SJCRH30 (cell line): ENCODE data around the gene CX3CR1. TPM values are rescaled to one million over a fixed set of nuclear protein-coding genes. Genes with fewer than 3 reads are reported as not detected.
"Not testable (repeated sequence)": the region's sequence is repeated elsewhere in the genome, so short reads cannot be mapped to it uniquely, and the experiment has no call there.

Experiments used
- DNase-seq, 2 experiments: peaks; one replicate each; pipeline ENCODE4 v3.0.0-alpha.2; 2015 to 2020
- H3K27ac ChIP-seq: fragments of 250-450 bp; sonication (Bioruptor Pico); 2 replicates; pipeline ENCODE4 v1.5.1; 2020; ENCODE audit warnings: mild to moderate bottlenecking, moderate library complexity
- H3K27me3 ChIP-seq: fragments of 250-450 bp; sonication (Bioruptor Pico); 2 replicates; pipeline ENCODE4 v1.5.1; 2020; ENCODE audit warnings: mild to moderate bottlenecking, moderate library complexity
- H3K36me3 ChIP-seq: fragments of 250-450 bp; sonication (Bioruptor Pico); 2 replicates; pipeline ENCODE4 v1.5.1; 2020; ENCODE audit warnings: mild to moderate bottlenecking, moderate library complexity
- H3K4me1 ChIP-seq: fragments of 250-450 bp; sonication (Bioruptor Pico); 2 replicates; pipeline ENCODE4 v1.5.1; 2020; ENCODE audit warnings: mild to moderate bottlenecking, moderate library complexity
- H3K4me3 ChIP-seq: fragments of 250-450 bp; sonication (Bioruptor Pico); 2 replicates; pipeline ENCODE4 v1.5.1; 2020; ENCODE audit warnings: mild to moderate bottlenecking, moderate library complexity
- H3K9me3 ChIP-seq: fragments of 250-450 bp; sonication (Bioruptor Pico); replicated peaks from 2 replicates; pipeline ENCODE4 v1.5.1; 2020; ENCODE audit warnings: mild to moderate bottlenecking, moderate library complexity
- total RNA-seq: library from RNA; depleted of rRNA; stranded (reverse); fragments of >200 nt; shearing (Covaris generic); gene quantifications from 2 replicates; pipeline ENCODE4 v1.2.3, GENCODE V29; 2014; rRNA removed

CX3CR1 gene
- not detected in 2 replicates for total RNA-seq

- H3K4me3 ChIP-seq: no peak within 1 kb of the TSS
- DNase-seq: no peak
Observed at GRCh38 chr3:39279745-39280517, at the start of gene CX3CR1. TSS of gene CX3CR1 (minus strand) at chr3:39280036. CDS start at chr3:39266509, 13,527 bp downstream.

DNA sequence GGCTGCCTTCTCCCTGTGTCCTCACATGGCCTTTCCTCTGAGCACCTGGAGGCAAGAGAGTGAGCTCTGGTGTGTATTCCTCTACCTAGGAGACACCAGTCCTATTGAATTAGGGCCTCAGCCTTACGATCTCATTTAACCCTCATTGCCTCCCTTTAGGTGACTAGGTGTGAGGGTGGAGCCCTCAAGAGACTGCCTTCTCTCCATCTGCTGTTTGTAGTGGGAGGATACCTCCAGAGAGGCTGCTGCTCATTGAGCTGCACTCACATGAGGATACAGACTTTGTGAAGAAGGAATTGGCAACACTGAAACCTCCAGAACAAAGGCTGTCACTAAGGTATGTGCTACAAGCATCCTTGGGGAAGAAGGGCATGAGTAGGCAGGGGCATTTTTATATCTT lies 49.7 kb upstream of the CX3CR1 start, which contains the start of gene CCR8:
Gene CCR8 (plus strand): TSS at position 217 of the 400 bp plus-strand sequence. CDS start 2,623 bp downstream, outside the sequence.
- DNase-seq: no peak
- no peaks in the 10 kb centered on the region for H3K9me3 ChIP-seq

More at GRCh38 chr3:39279745-39280517, at the start of gene CX3CR1:
- no peaks in the 10 kb centered on the region for H3K9me3 ChIP-seq
- H3K27me3 ChIP-seq: no peaks in the 10 kb centered on the region
- H3K4me1 ChIP-seq: no peaks in the 10 kb centered on the region
- no peak within 1 kb of the TSS for H3K27ac ChIP-seq
- no peaks in the 10 kb centered on the region for H3K36me3 ChIP-seq

GRCh38 chr3:39327746-39328349 lies 48.0 kb upstream of the CX3CR1 start:
- Histone ChIP-seq H3K4me3 (no peak overlapping the region), H3K4me1 (no peaks in the 10 kb centered on the region), H3K27me3 (no peaks in the 10 kb centered on the region), H3K36me3 (no peaks in the 10 kb centered on the region), H3K9me3 (no peaks in the 10 kb centered on the region), H3K27ac (no peak overlapping the region)
- DNase-seq: no peak

More for the DNA sequence above, 49.7 kb upstream of the CX3CR1 start, which contains the start of gene CCR8:
- no peak within 1 kb of the TSS for H3K27ac ChIP-seq
- H3K36me3 ChIP-seq: no peaks in the 10 kb centered on the region
- H3K27me3 ChIP-seq: no peaks in the 10 kb centered on the region
- no peak within 1 kb of the TSS for H3K4me3 ChIP-seq
- no peaks in the 10 kb centered on the region for H3K4me1 ChIP-seq

- H3K4me3 ChIP-seq: no peak overlapping the region
- H3K27me3 ChIP-seq: no peaks in the 10 kb centered on the region
- H3K4me1 ChIP-seq: no peaks in the 10 kb centered on the region
- H3K27ac ChIP-seq: no peak overlapping the region
- H3K9me3 ChIP-seq: no peaks in the 10 kb centered on the region
- no peak for DNase-seq
- H3K36me3 ChIP-seq: no peaks in the 10 kb centered on the region
Observed at GRCh38 chr3:39327053-39327745, 47.4 kb upstream of the CX3CR1 start.

GRCh38 chr3:39325236-39325635 lies 45.4 kb upstream of the CX3CR1 start:
- Histone ChIP-seq H3K4me3 (no peak overlapping the region), H3K27me3 (no peaks in the 10 kb centered on the region), H3K9me3 (no peaks in the 10 kb centered on the region), H3K27ac (no peak overlapping the region), H3K36me3 (no peaks in the 10 kb centered on the region), H3K4me1 (no peaks in the 10 kb centered on the region)
- DNase-seq: no peak

GRCh38 chr3:39323494-39323893 lies 43.7 kb upstream of the CX3CR1 start:
- H3K36me3 ChIP-seq: no peaks in the 10 kb centered on the region
- H3K9me3 ChIP-seq: no peaks in the 10 kb centered on the region
- no peaks in the 10 kb centered on the region for H3K4me1 ChIP-seq
- no peak overlapping the region for H3K27ac ChIP-seq
- no peak for DNase-seq
- no peaks in the 10 kb centered on the region for H3K27me3 ChIP-seq
- H3K4me3 ChIP-seq: no peak overlapping the region

DNA sequence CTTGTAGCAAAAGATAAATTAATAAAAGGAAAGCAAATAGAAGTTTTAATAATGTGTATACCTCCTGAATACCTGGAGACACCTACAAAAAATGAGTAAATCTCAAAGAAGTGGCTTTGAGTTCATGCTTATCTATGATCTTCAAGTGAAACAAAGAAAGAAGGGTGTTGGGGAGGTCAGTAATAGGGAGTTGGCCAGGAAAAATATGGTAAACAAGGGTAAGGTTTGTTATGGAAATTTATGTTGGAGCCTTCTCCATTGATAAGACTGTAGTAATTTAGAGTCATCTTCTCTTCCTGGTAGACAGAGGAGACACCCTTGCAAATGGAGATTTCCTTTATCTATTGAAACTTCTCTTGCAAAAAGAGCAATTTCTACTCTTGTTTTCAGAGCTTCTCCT lies 43.1 kb upstream of the CX3CR1 start:
- no peaks in the 10 kb centered on the region for H3K9me3 ChIP-seq
- no peak overlapping the region for H3K4me3 ChIP-seq
- DNase-seq: no peak
- no peaks in the 10 kb centered on the region for H3K4me1 ChIP-seq
- no peak overlapping the region for H3K27ac ChIP-seq
- no peaks in the 10 kb centered on the region for H3K36me3 ChIP-seq
- H3K27me3 ChIP-seq: no peaks in the 10 kb centered on the region

GRCh38 chr3:39322209-39322715 lies 42.4 kb upstream of the CX3CR1 start:
- H3K4me1 ChIP-seq, H3K27me3 ChIP-seq, H3K27ac ChIP-seq, DNase-seq, H3K36me3 ChIP-seq, H3K9me3 ChIP-seq, H3K4me3 ChIP-seq: not testable (repeated sequence)

DNA sequence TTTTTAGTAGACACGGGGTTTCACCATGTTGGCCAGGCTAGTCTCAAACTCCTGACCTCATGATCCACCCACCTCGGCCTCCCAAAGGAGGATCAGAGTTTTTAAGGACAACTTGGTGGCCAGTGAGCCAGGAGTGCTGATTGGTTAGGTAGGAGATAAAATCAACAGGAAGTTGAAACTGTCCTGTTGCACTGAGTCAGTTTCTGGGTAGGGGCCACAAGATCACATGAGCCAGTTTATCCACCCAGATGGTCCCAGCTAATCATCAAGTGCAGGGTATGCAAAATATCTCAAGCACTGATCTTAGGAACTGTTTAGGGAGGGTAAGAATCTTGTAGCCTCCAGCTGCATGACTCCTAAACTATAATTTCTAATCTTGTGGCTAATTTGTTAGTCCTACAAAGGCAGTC lies 41.7 kb upstream of the CX3CR1 start:
- not testable (repeated sequence) for DNase-seq, H3K27me3 ChIP-seq, H3K9me3 ChIP-seq, H3K27ac ChIP-seq, H3K4me3 ChIP-seq, H3K4me1 ChIP-seq, H3K36me3 ChIP-seq

- DNase-seq: no peak
- Histone ChIP-seq H3K27ac (no peak overlapping the region), H3K9me3 (no peaks in the 10 kb centered on the region), H3K27me3 (no peaks in the 10 kb centered on the region), H3K4me3 (no peak overlapping the region), H3K4me1 (no peaks in the 10 kb centered on the region), H3K36me3 (no peaks in the 10 kb centered on the region)
Observed at GRCh38 chr3:39319249-39319648, 39.4 kb upstream of the CX3CR1 start.

- Histone ChIP-seq H3K4me3 (no peak overlapping the region), H3K27me3 (no peaks in the 10 kb centered on the region), H3K4me1 (no peaks in the 10 kb centered on the region), H3K36me3 (no peaks in the 10 kb centered on the region), H3K27ac (no peak overlapping the region), H3K9me3 (no peaks in the 10 kb centered on the region)
- DNase-seq: no peak
Observed at GRCh38 chr3:39318301-39318700, 38.5 kb upstream of the CX3CR1 start.

- H3K4me1 ChIP-seq: no peaks in the 10 kb centered on the region
- no peak overlapping the region for H3K27ac ChIP-seq
- H3K27me3 ChIP-seq: no peaks in the 10 kb centered on the region
- no peak for DNase-seq
- H3K9me3 ChIP-seq: no peaks in the 10 kb centered on the region
- H3K36me3 ChIP-seq: no peaks in the 10 kb centered on the region
- no peak overlapping the region for H3K4me3 ChIP-seq
Observed at GRCh38 chr3:39317571-39318169, 37.8 kb upstream of the CX3CR1 start.

DNA sequence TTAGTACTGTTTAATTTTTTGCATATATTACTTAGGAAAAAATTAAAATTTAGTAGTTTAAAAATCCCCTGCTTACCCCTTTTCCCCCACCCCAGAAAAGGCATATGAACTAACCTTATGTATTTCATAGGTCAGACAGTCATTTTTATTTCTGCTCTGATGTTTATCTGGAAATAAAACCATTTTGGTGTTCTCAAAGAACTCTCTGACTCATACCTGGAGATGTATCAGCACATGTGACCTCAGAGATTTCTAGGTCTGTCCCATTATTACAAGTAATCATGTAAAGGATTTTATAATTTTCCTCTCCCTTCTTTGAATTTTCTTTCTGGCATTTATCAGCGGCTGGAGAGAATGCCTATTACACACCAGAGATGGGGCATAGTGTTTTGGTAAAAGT lies 35.6 kb upstream of the CX3CR1 start:
- Histone ChIP-seq H3K36me3 (no peaks in the 10 kb centered on the region), H3K4me1 (no peaks in the 10 kb centered on the region), H3K9me3 (no peaks in the 10 kb centered on the region), H3K27me3 (no peaks in the 10 kb centered on the region), H3K27ac (no peak overlapping the region), H3K4me3 (no peak overlapping the region)
- no peak for DNase-seq

DNA sequence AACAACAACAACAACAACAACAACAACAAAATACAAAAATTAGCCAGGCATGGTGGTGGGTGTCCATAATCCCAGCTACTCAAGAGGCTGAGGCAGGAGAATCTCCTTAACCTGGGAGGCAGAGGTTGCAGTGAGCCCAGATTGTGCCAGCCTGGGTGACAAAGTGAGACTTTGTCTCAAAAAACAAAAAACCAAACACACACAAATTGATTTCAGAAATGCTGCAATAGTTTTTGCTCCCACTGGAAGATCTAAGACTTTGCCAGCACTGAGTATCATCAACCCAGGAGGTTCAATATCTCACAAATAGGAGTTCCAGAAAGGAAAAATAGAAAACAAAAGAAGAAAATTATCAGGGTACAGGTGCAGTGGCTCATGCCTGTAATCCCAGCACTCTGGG lies 33.5 kb upstream of the CX3CR1 start:
- Histone ChIP-seq H3K9me3 (no peaks in the 10 kb centered on the region), H3K36me3 (no peaks in the 10 kb centered on the region), H3K4me3 (no peak overlapping the region), H3K4me1 (no peaks in the 10 kb centered on the region), H3K27ac (no peak overlapping the region), H3K27me3 (no peaks in the 10 kb centered on the region)
- no peak for DNase-seq

DNA sequence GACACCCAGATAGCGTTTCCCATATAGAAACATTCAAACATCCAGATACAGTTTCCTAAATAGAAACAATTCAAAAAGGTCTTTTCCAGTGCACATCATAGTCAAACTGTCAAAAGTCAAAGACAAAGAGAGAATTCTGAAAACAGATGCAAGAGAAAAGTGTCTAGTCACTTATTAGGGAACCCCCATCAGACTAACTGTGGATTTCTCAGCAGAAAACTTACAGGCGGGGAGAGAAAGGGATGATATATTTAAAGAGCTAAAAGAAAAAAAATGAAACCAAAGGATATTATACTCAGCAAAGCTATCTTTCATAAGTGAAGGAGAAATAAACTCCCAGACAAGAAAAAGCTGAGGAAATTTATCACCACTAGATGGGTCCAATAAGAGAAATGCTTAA lies 22.3 kb upstream of the CX3CR1 start:
- Histone ChIP-seq H3K27me3 (no peaks in the 10 kb centered on the region), H3K36me3 (no peaks in the 10 kb centered on the region), H3K9me3 (0 out of 2 replicates have a peak, but pooled peaks cover 4% of the 10 kb centered on the region), H3K4me3 (no peak overlapping the region), H3K4me1 (no peaks in the 10 kb centered on the region), H3K27ac (no peak overlapping the region)
- no peak for DNase-seq
